Trophoblast cell (in vitro differentiated cells and primary cell): ENCODE results near the gene ATXN1L.
"Not testable (repeated sequence)": the region's sequence is repeated elsewhere in the genome, so short reads cannot be mapped to it uniquely, and the experiment has no call there.

ENCODE experiments used
- DNase-seq, 2 donors: peaks; one replicate each; pipeline ENCODE4 v3.0.0-alpha.2; 2016
- H2AFZ ChIP-seq: 2 replicates; pipeline ENCODE4 v1.6.1; 2013; ENCODE audit warnings: low read length, moderate library complexity, mild to moderate bottlenecking; ENCODE audit not compliant: insufficient read depth, poor library complexity
- H2AK5ac ChIP-seq: 2 replicates; pipeline ENCODE4 v1.6.1; 2013; ENCODE audit warnings: mild to moderate bottlenecking, low read length
- H2BK120ac ChIP-seq: 2 replicates; pipeline ENCODE4 v1.6.1; 2013; ENCODE audit warnings: low read length, mild to moderate bottlenecking, moderate library complexity; ENCODE audit not compliant: insufficient read depth, poor library complexity
- H2BK12ac ChIP-seq: 2 replicates; pipeline ENCODE4 v1.6.1; 2013; ENCODE audit warnings: mild to moderate bottlenecking, low read length, moderate library complexity
- H2BK5ac ChIP-seq: 2 replicates; pipeline ENCODE4 v1.6.1; 2013; ENCODE audit warnings: low read length, low read depth, moderate library complexity, mild to moderate bottlenecking; ENCODE audit not compliant: poor library complexity
- H3K14ac ChIP-seq: 2 replicates; pipeline ENCODE4 v1.6.1; 2013; ENCODE audit warnings: mild to moderate bottlenecking, low read length
- H3K18ac ChIP-seq: 2 replicates; pipeline ENCODE4 v1.6.1; 2013; ENCODE audit warnings: mild to moderate bottlenecking, low read length
- H3K23ac ChIP-seq: 2 replicates; pipeline ENCODE4 v1.6.1; 2013; ENCODE audit warnings: low read length
- H3K27ac ChIP-seq: 2 replicates; pipeline ENCODE4 v1.5.1; 2013; ENCODE audit warnings: low read depth, mild to moderate bottlenecking, inconsistent platforms, low read length, moderate library complexity
- H3K27me3 ChIP-seq: 2 replicates; pipeline ENCODE4 v1.6.1; 2013; ENCODE audit warnings: inconsistent platforms, mild to moderate bottlenecking, low read length, moderate library complexity; ENCODE audit not compliant: insufficient read depth
- H3K36me3 ChIP-seq, 2 experiments: 1 replicate in 1 of 2; 2 replicates in 1 of 2; pipeline ENCODE4 v1.6.1; 2013; ENCODE audit warnings: low read length in 2 of 2, mild to moderate bottlenecking in 2 of 2, moderate library complexity in 1 of 2; ENCODE audit not compliant: insufficient read depth in 2 of 2, control insufficient read depth in 1 of 2
- H3K4ac ChIP-seq: 2 replicates; pipeline ENCODE4 v1.6.1; 2013; ENCODE audit warnings: low read depth, mild to moderate bottlenecking, low read length, moderate library complexity
- H3K4me1 ChIP-seq, 2 experiments: 1 replicate in 1 of 2; 2 replicates in 1 of 2; pipeline ENCODE4 v1.6.1; 2013; ENCODE audit warnings: low read length in 2 of 2, mild to moderate bottlenecking in 2 of 2, moderate library complexity in 1 of 2; ENCODE audit not compliant: insufficient read depth in 2 of 2, control insufficient read depth in 1 of 2
- H3K4me2 ChIP-seq: 2 replicates; pipeline ENCODE4 v1.6.1; 2013; ENCODE audit warnings: inconsistent platforms, mild to moderate bottlenecking, low read length, moderate library complexity
- H3K4me3 ChIP-seq: 2 replicates; pipeline ENCODE4 v1.5.1; 2013; ENCODE audit warnings: mild to moderate bottlenecking, low read depth, low read length, inconsistent platforms
- H3K79me1 ChIP-seq: one replicate; pipeline ENCODE4 v1.6.1; 2013; ENCODE audit warnings: low read length
- H3K79me2 ChIP-seq: 2 replicates; pipeline ENCODE4 v1.6.1; 2013; ENCODE audit warnings: low read length, mild to moderate bottlenecking; ENCODE audit not compliant: control insufficient read depth, insufficient read depth, poor library complexity
- H3K9ac ChIP-seq: 2 replicates; pipeline ENCODE4 v1.6.1; 2013; ENCODE audit warnings: mild to moderate bottlenecking, low read length
- H3K9me3 ChIP-seq: 2 replicates; pipeline ENCODE4 v1.6.1; 2013; ENCODE audit warnings: low read depth, mild to moderate bottlenecking, control low read depth, inconsistent platforms, low read length; ENCODE audit not compliant: insufficient read depth
- H4K12ac ChIP-seq: 2 replicates; pipeline ENCODE4 v1.6.1; 2013; ENCODE audit warnings: low read depth, mild to moderate bottlenecking, low read length, moderate library complexity
- H4K8ac ChIP-seq: 2 replicates; pipeline ENCODE4 v1.6.1; 2013; ENCODE audit warnings: low read depth, mild to moderate bottlenecking, low read length, moderate library complexity
- H4K91ac ChIP-seq: one replicate; pipeline ENCODE4 v1.6.1; 2013; ENCODE audit warnings: low read depth, mild to moderate bottlenecking, low read length, moderate library complexity
- WGBS: extraction: QIAGEN DNeasy Blood & Tissue Kit; methylation state at CpG from one replicate; pipeline ENCODE4 v1.1.7; 2013; ENCODE audit warnings: missing lambda C conversion rate; ENCODE audit not compliant: insufficient read length, insufficient coverage; ENCODE audit errors: extremely low coverage; 5-methylcytosine and 5-hydroxymethylcytosine counted together

The ATXN1L gene

DNA sequence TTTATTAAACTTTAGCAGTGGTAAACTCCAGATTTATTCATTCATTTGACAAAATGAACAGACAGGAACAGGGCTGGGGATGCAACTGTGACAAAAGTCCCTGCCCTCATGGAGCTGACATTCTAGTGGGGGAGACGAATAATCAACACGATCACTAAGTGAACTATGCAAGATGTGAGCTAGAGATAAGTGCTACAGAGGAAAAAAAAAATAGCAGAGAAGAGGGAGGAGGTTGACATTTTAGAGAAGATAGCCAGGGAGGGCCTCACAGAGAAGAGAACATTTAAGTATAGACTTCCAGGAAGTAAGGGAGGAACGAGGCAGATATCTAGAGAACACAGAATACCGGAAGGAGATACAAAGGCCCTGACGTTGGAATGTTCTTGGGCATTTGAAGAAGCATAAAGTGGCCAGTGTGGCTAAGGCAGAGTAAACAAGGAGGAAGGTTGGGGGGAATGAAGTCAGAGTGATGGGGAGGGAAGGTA is 19.2 kb upstream of the ATXN1L start:
- Histone ChIP-seq H3K14ac (no peak overlapping the region), H3K9me3 (no peaks in the 10 kb centered on the region), H3K36me3 (no peaks in the 10 kb centered on the region), H3K27me3 (no peaks in the 10 kb centered on the region), H2BK120ac (no peak overlapping the region), H3K79me1 (no peaks in the 10 kb centered on the region), H3K18ac (no peak overlapping the region), H4K8ac (no peak overlapping the region), H2BK5ac (no peak overlapping the region), H2AK5ac (no peak overlapping the region), H3K27ac (no peak overlapping the region), H3K4me1 (no peaks in the 10 kb centered on the region), H2BK12ac (no peak overlapping the region), H3K23ac (no peak overlapping the region), H3K4ac (no peak overlapping the region), H3K4me3 (no peak overlapping the region), H3K4me2 (no peak overlapping the region), H3K79me2 (no peaks in the 10 kb centered on the region), H4K12ac (no peak overlapping the region), H4K91ac (no peak overlapping the region), H2AFZ (no peak overlapping the region), H3K9ac (no peak overlapping the region)
- WGBS, result no CpG with 5 or more reads among the region's 5 CpGs
- DNase-seq, result peak in 1 of 2 donors; percentile 33

DNA sequence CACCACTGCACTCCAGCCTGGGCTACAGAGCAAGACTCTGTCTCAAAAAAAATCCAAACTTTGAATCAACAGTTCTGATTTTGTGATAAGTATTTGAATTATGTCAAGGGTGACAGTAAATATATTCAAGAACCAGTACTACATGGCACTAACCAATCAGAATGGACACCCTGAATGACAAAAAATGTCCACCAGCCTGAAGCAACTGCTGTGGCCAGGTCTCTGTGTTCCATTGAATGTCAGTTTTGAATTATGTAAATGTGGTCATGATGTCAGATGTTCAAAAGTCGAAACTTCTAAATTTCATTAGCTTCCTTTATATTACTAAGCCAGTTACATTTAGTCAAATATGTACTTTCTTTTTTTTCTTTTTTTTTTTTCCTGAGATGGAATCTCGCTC is 15.4 kb upstream of the ATXN1L start:
- Histone ChIP-seq H3K4me3 (no peak overlapping the region), H2BK120ac (no peak overlapping the region), H3K9ac (no peak overlapping the region), H3K23ac (no peak overlapping the region), H2AK5ac (no peak overlapping the region), H3K9me3 (no peaks in the 10 kb centered on the region), H3K4me2 (no peak overlapping the region), H3K4me1 (no peaks in the 10 kb centered on the region), H3K79me2 (no peaks in the 10 kb centered on the region), H2BK12ac (no peak overlapping the region), H3K4ac (no peak overlapping the region), H4K12ac (no peak overlapping the region), H3K27me3 (no peaks in the 10 kb centered on the region), H2BK5ac (no peak overlapping the region), H2AFZ (no peak overlapping the region), H3K18ac (no peak overlapping the region), H4K8ac (no peak overlapping the region), H4K91ac (no peak overlapping the region), H3K36me3 (no peaks in the 10 kb centered on the region), H3K79me1 (no peaks in the 10 kb centered on the region), H3K14ac (no peak overlapping the region), H3K27ac (no peak overlapping the region)
- no peak for DNase-seq
- no CpG with 5 or more reads among the region's 2 CpGs for WGBS

- H3K36me3 ChIP-seq, H2AFZ ChIP-seq, H4K12ac ChIP-seq, H3K79me2 ChIP-seq, H3K4me1 ChIP-seq, DNase-seq, H3K79me1 ChIP-seq, H3K9ac ChIP-seq, H3K4me2 ChIP-seq, H2AK5ac ChIP-seq, H3K4ac ChIP-seq, H3K14ac ChIP-seq, H2BK120ac ChIP-seq, H3K4me3 ChIP-seq, H2BK5ac ChIP-seq, H4K8ac ChIP-seq, H3K9me3 ChIP-seq, H3K23ac ChIP-seq, H3K18ac ChIP-seq, H2BK12ac ChIP-seq, H3K27ac ChIP-seq, H3K27me3 ChIP-seq, H4K91ac ChIP-seq: not testable (repeated sequence)
- WGBS, result no CpG with 5 or more reads among the region's 3 CpGs
These were observed 14.1 kb upstream of the ATXN1L start for GRCh38 chr16:71831698-71832097.

DNA sequence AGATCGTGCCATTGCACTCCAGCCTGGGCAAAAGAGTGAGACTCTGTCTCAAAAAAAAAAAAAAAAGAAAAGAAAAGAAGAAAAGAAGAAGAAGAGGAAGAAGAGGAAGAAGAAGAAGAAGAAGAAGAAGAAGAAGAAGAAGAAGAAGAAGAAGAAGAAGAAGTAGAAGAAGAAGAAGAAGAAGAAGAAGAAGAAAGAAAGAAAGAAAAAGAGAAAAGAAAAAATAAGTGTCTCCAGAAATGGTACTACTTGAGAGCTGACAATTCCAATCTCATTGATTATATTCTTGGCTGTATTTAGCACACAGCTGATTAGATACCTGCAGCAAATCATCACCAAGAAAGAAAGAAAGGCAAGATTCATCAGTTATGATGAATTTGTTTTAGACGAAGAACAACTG is 13.7 kb upstream of the ATXN1L start:
- H3K9me3 ChIP-seq, H2BK12ac ChIP-seq, H4K12ac ChIP-seq, H4K91ac ChIP-seq, H3K4me3 ChIP-seq, H3K4me1 ChIP-seq, H3K27me3 ChIP-seq, H3K18ac ChIP-seq, DNase-seq, H3K36me3 ChIP-seq, H3K27ac ChIP-seq, H4K8ac ChIP-seq, H2BK5ac ChIP-seq, H3K23ac ChIP-seq, H2AK5ac ChIP-seq, H3K79me2 ChIP-seq, H2BK120ac ChIP-seq, H2AFZ ChIP-seq, H3K14ac ChIP-seq, H3K9ac ChIP-seq, H3K4ac ChIP-seq, H3K79me1 ChIP-seq, H3K4me2 ChIP-seq: not testable (repeated sequence)
- WGBS, result no CpG with 5 or more reads among the region's 2 CpGs
